Neural cell (in vitro differentiated cells): ENCODE measurements around the gene SLC30A4. TPM values are rescaled to one million over a fixed set of nuclear protein-coding genes. Genes with fewer than 3 reads are reported as not detected.

Experiments
- H2AFZ ChIP-seq: fragments of 200-600, 300-800 bp; sonication (generic), shearing (Covaris generic); 2 replicates; pipeline ENCODE4 v1.6.0; 2014; ENCODE audit warnings: low read depth, mild to moderate bottlenecking, antibody characterized with exemption, low read length, moderate library complexity
- H3F3A ChIP-seq: fragments of 200-600 bp; shearing (Covaris generic); 2 replicates; pipeline ENCODE4 v1.6.1; 2016; ENCODE audit warnings: mild to moderate bottlenecking, moderate library complexity, mixed read lengths, antibody characterized with exemption, low read length; ENCODE audit not compliant: insufficient read depth, poor library complexity, severe bottlenecking
- H3K27ac ChIP-seq: fragments of 200-600, 300-800 bp; sonication (generic), shearing (Covaris generic); 2 replicates; pipeline ENCODE4 v1.5.1; 2014; ENCODE audit warnings: mild to moderate bottlenecking, low read length, moderate library complexity
- H3K27me3 ChIP-seq: fragments of 300-800, 200-600 bp; sonication (generic), shearing (Covaris generic); 2 replicates; pipeline ENCODE4 v1.6.0; 2014; ENCODE audit warnings: mild to moderate bottlenecking, low read depth, low read length, moderate library complexity; ENCODE audit not compliant: insufficient read depth
- H3K36me3 ChIP-seq: fragments of 300-800, 200-600 bp; sonication (generic), shearing (Covaris generic); 2 replicates; pipeline ENCODE4 v1.5.1; 2014; ENCODE audit warnings: mild to moderate bottlenecking, antibody characterized with exemption, low read length, moderate library complexity; ENCODE audit not compliant: insufficient read depth
- H3K4me2 ChIP-seq: fragments of 300-800, 200-600 bp; sonication (generic), shearing (Covaris generic); 2 replicates; pipeline ENCODE4 v1.6.0; 2014; ENCODE audit warnings: mild to moderate bottlenecking, low read length
- H3K4me3 ChIP-seq: fragments of 300-800, 200-600 bp; sonication (generic), shearing (Covaris generic); 2 replicates; pipeline ENCODE4 v1.5.1; 2014; ENCODE audit warnings: mild to moderate bottlenecking, low read length, moderate library complexity
- H3K79me2 ChIP-seq: fragments of 200-600 bp; shearing (Covaris generic); replicated peaks from 2 replicates; pipeline ENCODE4 v1.6.0; 2014; ENCODE audit warnings: mild to moderate bottlenecking, low read length, moderate library complexity; ENCODE audit not compliant: insufficient read depth
- H3K9ac ChIP-seq: fragments of 300-800, 200-600 bp; sonication (generic), shearing (Covaris generic); 2 replicates; pipeline ENCODE4 v1.6.1; 2016; ENCODE audit warnings: mild to moderate bottlenecking, low read length, mixed read lengths
- H3K9me2 ChIP-seq: fragments of 200-600 bp; shearing (Covaris generic); 2 replicates; pipeline ENCODE4 v1.6.1; 2016; ENCODE audit warnings: mild to moderate bottlenecking, low read length, mixed read lengths; ENCODE audit not compliant: insufficient read depth
- H3K9me3 ChIP-seq: fragments of 200-600, 300-800 bp; sonication (generic), shearing (Covaris generic); 2 replicates; pipeline ENCODE4 v1.6.1; 2016; ENCODE audit warnings: mild to moderate bottlenecking, mixed run types, low read length, moderate library complexity, mixed read lengths
- H4K20me1 ChIP-seq: fragments of 200-600 bp; shearing (Covaris generic); 2 replicates; pipeline ENCODE4 v1.6.1; 2016; ENCODE audit warnings: mild to moderate bottlenecking, mixed run types; ENCODE audit not compliant: insufficient read depth
- EP300 ChIP-seq: fragments of 450-650 bp; conservative IDR thresholded peaks from 2 replicates; pipeline ENCODE4 v1.6.1; 2014; ENCODE audit warnings: antibody characterized with exemption, mild to moderate bottlenecking, moderate library complexity; ENCODE audit not compliant: poor library complexity, severe bottlenecking
- EZH2 ChIP-seq: fragments of 200-600, 300-800 bp; shearing (Covaris generic), sonication (generic); IDR thresholded peaks from 2 replicates; pipeline ENCODE4 v1.6.1; 2014; ENCODE audit warnings: antibody characterized with exemption, low read length, borderline replicate concordance, mild to moderate bottlenecking; ENCODE audit not compliant: insufficient read depth, poor library complexity, severe bottlenecking
- MXI1 ChIP-seq: fragments of 450-650 bp; conservative IDR thresholded peaks from 2 replicates; pipeline ENCODE4 v1.6.1; 2014; ENCODE audit warnings: antibody characterized with exemption, mild to moderate bottlenecking; ENCODE audit not compliant: poor library complexity, severe bottlenecking
- POLR2AphosphoS5 ChIP-seq: IDR thresholded peaks from 2 replicates; pipeline ENCODE4 v1.6.1; 2012
- RAD21 ChIP-seq: fragments of 450-650 bp; conservative IDR thresholded peaks from 2 replicates; pipeline ENCODE4 v1.6.1; 2014; ENCODE audit warnings: antibody characterized with exemption, mild to moderate bottlenecking, moderate library complexity
- SMC3 ChIP-seq: fragments of 450-650 bp; conservative IDR thresholded peaks from 2 replicates; pipeline ENCODE4 v1.6.1; 2014; ENCODE audit warnings: antibody characterized with exemption, mild to moderate bottlenecking, moderate library complexity; ENCODE audit not compliant: poor library complexity
- TAF1 ChIP-seq: IDR thresholded peaks from 2 replicates; pipeline ENCODE4 v1.6.1; 2012; ENCODE audit warnings: low read depth
- polyA plus RNA-seq: library from polyadenylated mRNA; depleted of rRNA; stranded (reverse); fragments of >200 nt; gene quantifications from 2 replicates; pipeline ENCODE4 v1.2.3, GENCODE V29; 2014
- TF ChIP-seq, protein P1 (sequence below): IDR thresholded peaks from 2 replicates; pipeline ENCODE4 v1.6.1; 2012; ENCODE audit warnings: borderline replicate concordance
- TF ChIP-seq, protein P2 (sequence below): fragments of 450-650 bp; IDR thresholded peaks from 2 replicates; pipeline ENCODE4 v1.5.1; 2014; ENCODE audit warnings: antibody characterized with exemption, mild to moderate bottlenecking, moderate library complexity; ENCODE audit not compliant: poor library complexity, severe bottlenecking

Gene SLC30A4
- polyA plus RNA-seq, 1 donor from 2014 or later, result 6.7 TPM

DNA sequence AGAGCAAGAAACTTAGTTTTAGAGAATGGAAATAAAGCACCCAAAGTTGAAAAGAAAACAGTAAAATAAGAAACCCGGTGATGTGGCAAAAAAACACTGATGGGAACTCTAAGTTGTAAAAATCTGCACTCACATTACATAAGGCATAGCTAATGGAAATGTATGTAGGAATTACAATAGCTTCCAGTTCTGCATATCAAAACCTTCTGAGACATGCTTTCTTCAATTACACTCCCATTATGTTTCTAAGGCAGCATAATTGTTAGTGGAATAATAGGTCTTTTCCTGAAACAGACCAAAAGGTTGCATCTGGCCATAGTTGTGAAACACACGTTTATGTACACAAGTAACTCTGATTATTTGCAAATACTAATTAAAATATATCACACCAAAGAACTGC lies 41.4 kb downstream of the SLC30A4 start:
- Histone ChIP-seq H3K4me2 (no peak overlapping the region), H3K9ac (no peak overlapping the region), H4K20me1 (no peaks in the 10 kb centered on the region), H3K9me2 (no peaks in the 10 kb centered on the region), H3K27ac (no peak overlapping the region), H3K4me3 (no peak overlapping the region), H3K79me2 (no peaks in the 10 kb centered on the region), H3K9me3 (no peaks in the 10 kb centered on the region), H3F3A (no peaks in the 10 kb centered on the region), H3K27me3 (no peaks in the 10 kb centered on the region), H2AFZ (no peak overlapping the region), H3K36me3 (no peaks in the 10 kb centered on the region)
- TF ChIP-seq RAD21, result no peak
- TF ChIP-seq TAF1, result no peak
- no peak for TF ChIP-seq EP300
- no peak for TF ChIP-seq POLR2AphosphoS5
- TF ChIP-seq MXI1, result no peak
- TF ChIP-seq, protein P1, sequence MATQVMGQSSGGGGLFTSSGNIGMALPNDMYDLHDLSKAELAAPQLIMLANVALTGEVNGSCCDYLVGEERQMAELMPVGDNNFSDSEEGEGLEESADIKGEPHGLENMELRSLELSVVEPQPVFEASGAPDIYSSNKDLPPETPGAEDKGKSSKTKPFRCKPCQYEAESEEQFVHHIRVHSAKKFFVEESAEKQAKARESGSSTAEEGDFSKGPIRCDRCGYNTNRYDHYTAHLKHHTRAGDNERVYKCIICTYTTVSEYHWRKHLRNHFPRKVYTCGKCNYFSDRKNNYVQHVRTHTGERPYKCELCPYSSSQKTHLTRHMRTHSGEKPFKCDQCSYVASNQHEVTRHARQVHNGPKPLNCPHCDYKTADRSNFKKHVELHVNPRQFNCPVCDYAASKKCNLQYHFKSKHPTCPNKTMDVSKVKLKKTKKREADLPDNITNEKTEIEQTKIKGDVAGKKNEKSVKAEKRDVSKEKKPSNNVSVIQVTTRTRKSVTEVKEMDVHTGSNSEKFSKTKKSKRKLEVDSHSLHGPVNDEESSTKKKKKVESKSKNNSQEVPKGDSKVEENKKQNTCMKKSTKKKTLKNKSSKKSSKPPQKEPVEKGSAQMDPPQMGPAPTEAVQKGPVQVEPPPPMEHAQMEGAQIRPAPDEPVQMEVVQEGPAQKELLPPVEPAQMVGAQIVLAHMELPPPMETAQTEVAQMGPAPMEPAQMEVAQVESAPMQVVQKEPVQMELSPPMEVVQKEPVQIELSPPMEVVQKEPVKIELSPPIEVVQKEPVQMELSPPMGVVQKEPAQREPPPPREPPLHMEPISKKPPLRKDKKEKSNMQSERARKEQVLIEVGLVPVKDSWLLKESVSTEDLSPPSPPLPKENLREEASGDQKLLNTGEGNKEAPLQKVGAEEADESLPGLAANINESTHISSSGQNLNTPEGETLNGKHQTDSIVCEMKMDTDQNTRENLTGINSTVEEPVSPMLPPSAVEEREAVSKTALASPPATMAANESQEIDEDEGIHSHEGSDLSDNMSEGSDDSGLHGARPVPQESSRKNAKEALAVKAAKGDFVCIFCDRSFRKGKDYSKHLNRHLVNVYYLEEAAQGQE, result no peak
- TF ChIP-seq, protein P2, sequence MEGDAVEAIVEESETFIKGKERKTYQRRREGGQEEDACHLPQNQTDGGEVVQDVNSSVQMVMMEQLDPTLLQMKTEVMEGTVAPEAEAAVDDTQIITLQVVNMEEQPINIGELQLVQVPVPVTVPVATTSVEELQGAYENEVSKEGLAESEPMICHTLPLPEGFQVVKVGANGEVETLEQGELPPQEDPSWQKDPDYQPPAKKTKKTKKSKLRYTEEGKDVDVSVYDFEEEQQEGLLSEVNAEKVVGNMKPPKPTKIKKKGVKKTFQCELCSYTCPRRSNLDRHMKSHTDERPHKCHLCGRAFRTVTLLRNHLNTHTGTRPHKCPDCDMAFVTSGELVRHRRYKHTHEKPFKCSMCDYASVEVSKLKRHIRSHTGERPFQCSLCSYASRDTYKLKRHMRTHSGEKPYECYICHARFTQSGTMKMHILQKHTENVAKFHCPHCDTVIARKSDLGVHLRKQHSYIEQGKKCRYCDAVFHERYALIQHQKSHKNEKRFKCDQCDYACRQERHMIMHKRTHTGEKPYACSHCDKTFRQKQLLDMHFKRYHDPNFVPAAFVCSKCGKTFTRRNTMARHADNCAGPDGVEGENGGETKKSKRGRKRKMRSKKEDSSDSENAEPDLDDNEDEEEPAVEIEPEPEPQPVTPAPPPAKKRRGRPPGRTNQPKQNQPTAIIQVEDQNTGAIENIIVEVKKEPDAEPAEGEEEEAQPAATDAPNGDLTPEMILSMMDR, result no peak
- TF ChIP-seq EZH2, result no peak
- TF ChIP-seq SMC3, result no peak

DNA sequence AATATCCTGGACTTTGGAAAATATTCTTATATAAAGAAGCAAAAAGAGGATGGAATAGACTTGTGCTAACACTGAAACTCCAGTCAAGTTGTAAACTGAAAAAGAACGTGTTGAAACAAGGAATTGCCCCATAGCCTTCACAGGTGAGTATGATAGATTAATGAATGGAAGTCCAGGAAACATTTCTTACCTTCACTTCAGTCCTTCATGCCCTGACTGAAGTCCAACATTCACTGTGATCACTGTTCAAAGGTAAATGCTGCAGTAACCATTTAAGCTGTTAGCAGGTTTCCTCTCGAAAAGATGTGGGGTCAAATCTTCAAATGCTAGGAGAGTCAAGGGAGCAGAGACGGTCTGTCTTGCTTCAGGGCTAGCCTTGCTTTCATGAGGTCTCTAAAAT lies 46.1 kb downstream of the SLC30A4 start:
- Histone ChIP-seq H2AFZ (no peak overlapping the region), H4K20me1 (no peaks in the 10 kb centered on the region), H3K4me2 (no peak overlapping the region), H3K9ac (no peak overlapping the region), H3K79me2 (no peaks in the 10 kb centered on the region), H3K9me2 (no peaks in the 10 kb centered on the region), H3K27me3 (no peaks in the 10 kb centered on the region), H3K27ac (no peak overlapping the region), H3F3A (no peaks in the 10 kb centered on the region), H3K36me3 (no peaks in the 10 kb centered on the region), H3K4me3 (no peak overlapping the region), H3K9me3 (no peaks in the 10 kb centered on the region)
- TF ChIP-seq SMC3, result no peak
- TF ChIP-seq POLR2AphosphoS5, result no peak
- TF ChIP-seq, protein P1, result no peak
- no peak for TF ChIP-seq RAD21
